HG03457 (cell line): ENCODE data around the gene NR5A1.

ENCODE experiments used
- ATAC-seq: cut with Tn5 transposase; IDR thresholded peaks from one replicate; pipeline ENCODE4 v1.9.1; 2021; ENCODE audit warnings: moderate number of reproducible peaks; ENCODE audit not compliant: unreplicated experiment

Gene NR5A1

GRCh38 chr9:124500028-124500795, 7.0 kb downstream of the NR5A1 start:
- no peak for ATAC-seq

GRCh38 chr9:124499216-124499615, 8.0 kb downstream of the NR5A1 start:
- ATAC-seq, result no peak

GRCh38 chr9:124498499-124499146, 8.6 kb downstream of the NR5A1 start:
- ATAC-seq, result no peak

GRCh38 chr9:124498040-124498439, 9.2 kb downstream of the NR5A1 start:
- ATAC-seq, result no peak

GRCh38 chr9:124497441-124497840, 9.8 kb downstream of the NR5A1 start:
- ATAC-seq, result no peak

GRCh38 chr9:124496463-124496862, 10.7 kb downstream of the NR5A1 start:
- ATAC-seq, result no peak

- ATAC-seq, result no peak
These were observed 11.1 kb downstream of the NR5A1 start for GRCh38 chr9:124496075-124496449.

GRCh38 chr9:124495126-124496074, 11.8 kb downstream of the NR5A1 start:
- no peak for ATAC-seq

- no peak for ATAC-seq
These were observed 13.3 kb downstream of the NR5A1 start for GRCh38 chr9:124493794-124494479.

- ATAC-seq, result no peak
These were observed 14.0 kb downstream of the NR5A1 start for GRCh38 chr9:124493218-124493617.

- ATAC-seq, result no peak
These were observed 14.4 kb downstream of the NR5A1 start for GRCh38 chr9:124492818-124493217.

- ATAC-seq, result no peak
These were observed 15.9 kb downstream of the NR5A1 start for GRCh38 chr9:124491049-124491975.

- no peak for ATAC-seq
These were observed 17.2 kb downstream of the NR5A1 start for GRCh38 chr9:124490004-124490403.

GRCh38 chr9:124489222-124489621, 18.0 kb downstream of the NR5A1 start:
- ATAC-seq, result no peak

- ATAC-seq, result no peak
These were observed 18.5 kb downstream of the NR5A1 start for GRCh38 chr9:124488641-124489210.

GRCh38 chr9:124487260-124488182, 19.7 kb downstream of the NR5A1 start:
- no peak for ATAC-seq

- ATAC-seq, result no peak
These were observed 20.4 kb downstream of the NR5A1 start for GRCh38 chr9:124486778-124487259.

- ATAC-seq, result no peak
These were observed 21.3 kb downstream of the NR5A1 start for GRCh38 chr9:124485936-124486335.
